Naive B cell (primary cell): ENCODE data around the gene PTK6. TPM values are rescaled to one million over a fixed set of nuclear protein-coding genes. Genes with fewer than 3 reads are reported as not detected.

Experiments used
- ATAC-seq, 2 donors: fragments of 150-1000 bp; cut with Tn5 transposase; 2 replicates each; pipeline ENCODE4 v1.10.0; 2021; ENCODE audit warnings: low read depth in 2 of 2, mild to moderate bottlenecking in 2 of 2, moderate library complexity in 2 of 2
- DNase-seq: peaks from one replicate; pipeline ENCODE4 v3.0.0; 2022
- H3K27ac Mint-ChIP-seq, 6 donors: one replicate each; pipeline ENCODE4 v1.8.0; 2020 to 2022; ENCODE audit warnings: mild to moderate bottlenecking in 6 of 6, mixed read lengths in 6 of 6, moderate library complexity in 5 of 6, inconsistent platforms in 2 of 6
- H3K27me3 Mint-ChIP-seq, 3 donors: one replicate each; pipeline ENCODE4 v1.8.0; 2021 to 2022; ENCODE audit warnings: mixed read lengths in 3 of 3, mild to moderate bottlenecking in 1 of 3
- H3K36me3 Mint-ChIP-seq, 2 donors: one replicate each; pipeline ENCODE4 v1.8.0; 2020 to 2022; ENCODE audit warnings: mixed read lengths in 2 of 2, inconsistent platforms in 1 of 2, mild to moderate bottlenecking in 1 of 2
- H3K4me1 Mint-ChIP-seq, 3 donors: one replicate each; pipeline ENCODE4 v1.8.0; 2020 to 2022; ENCODE audit warnings: mixed read lengths in 3 of 3, inconsistent platforms in 1 of 3, mild to moderate bottlenecking in 1 of 3, moderate library complexity in 1 of 3
- H3K4me3 Mint-ChIP-seq, 8 donors: one replicate each; pipeline ENCODE4 v1.8.0; 2020 to 2022; ENCODE audit warnings: mild to moderate bottlenecking in 8 of 8, mixed read lengths in 8 of 8, moderate library complexity in 8 of 8, inconsistent platforms in 2 of 8
- H3K9me3 Mint-ChIP-seq, 7 donors: one replicate each; pipeline ENCODE4 v1.8.0; 2020 to 2022; ENCODE audit warnings: mixed read lengths in 7 of 7, mild to moderate bottlenecking in 5 of 7, inconsistent platforms in 2 of 7, moderate library complexity in 1 of 7
- polyA plus RNA-seq, 6 donors: library from polyadenylated mRNA; unstranded; fragments of 300-500 nt; fragmentation: Illumina TruSeq; gene quantifications; one replicate each; pipeline ENCODE4 v1.2.3, GENCODE V29; 2021; ENCODE audit warnings: low read depth in 6 of 6

The PTK6 gene
- polyA plus RNA-seq, 6 donors from 2014 or later = 0.10 to 1.3 (median 0.51) TPM

DNA sequence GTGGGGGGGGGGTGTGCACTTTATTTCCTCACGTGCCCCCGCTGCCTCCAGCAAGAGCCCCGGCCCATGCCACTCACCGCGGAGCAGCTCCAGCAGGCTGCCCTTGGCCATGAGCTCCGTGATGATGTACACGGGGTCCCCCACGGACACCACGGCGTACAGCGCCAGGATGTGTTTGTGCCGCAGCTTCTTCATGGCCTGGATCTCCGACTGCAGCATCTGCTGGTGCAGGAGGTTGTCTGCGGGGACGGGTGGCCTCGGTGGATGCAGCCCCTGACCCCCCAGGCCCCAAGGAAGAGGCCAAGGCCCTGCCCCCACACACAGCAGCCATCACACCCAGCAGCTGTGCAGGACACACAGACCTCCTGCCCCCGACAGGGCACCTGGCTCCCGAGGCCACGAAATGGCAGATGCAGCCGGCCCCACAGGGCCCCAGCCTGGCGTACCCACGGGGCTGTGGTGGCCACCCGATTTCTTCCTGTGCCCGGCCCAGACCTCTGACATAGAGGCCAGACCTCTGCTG, 4.7 kb downstream of the PTK6 start:
- Mint-ChIP-seq H3K4me1 (peaks cover 7 to 18% (median 14%) of the 10 kb centered on the region in 3 donors), H3K9me3 (peaks cover 0 to 2% (median 0%) of the 10 kb centered on the region in 7 donors), H3K27me3 (peaks cover 0 to 7% (median 0%) of the 10 kb centered on the region in 3 donors), H3K36me3 (no peaks in the 10 kb centered on the region), H3K4me3 (peak overlapping the region in 1 of 8 donors; percentile 2), H3K27ac (peak overlapping the region in 3 of 6 donors; percentile 9 to 39 (median 32))
- no peak for ATAC-seq
- DNase-seq = no peak

DNA sequence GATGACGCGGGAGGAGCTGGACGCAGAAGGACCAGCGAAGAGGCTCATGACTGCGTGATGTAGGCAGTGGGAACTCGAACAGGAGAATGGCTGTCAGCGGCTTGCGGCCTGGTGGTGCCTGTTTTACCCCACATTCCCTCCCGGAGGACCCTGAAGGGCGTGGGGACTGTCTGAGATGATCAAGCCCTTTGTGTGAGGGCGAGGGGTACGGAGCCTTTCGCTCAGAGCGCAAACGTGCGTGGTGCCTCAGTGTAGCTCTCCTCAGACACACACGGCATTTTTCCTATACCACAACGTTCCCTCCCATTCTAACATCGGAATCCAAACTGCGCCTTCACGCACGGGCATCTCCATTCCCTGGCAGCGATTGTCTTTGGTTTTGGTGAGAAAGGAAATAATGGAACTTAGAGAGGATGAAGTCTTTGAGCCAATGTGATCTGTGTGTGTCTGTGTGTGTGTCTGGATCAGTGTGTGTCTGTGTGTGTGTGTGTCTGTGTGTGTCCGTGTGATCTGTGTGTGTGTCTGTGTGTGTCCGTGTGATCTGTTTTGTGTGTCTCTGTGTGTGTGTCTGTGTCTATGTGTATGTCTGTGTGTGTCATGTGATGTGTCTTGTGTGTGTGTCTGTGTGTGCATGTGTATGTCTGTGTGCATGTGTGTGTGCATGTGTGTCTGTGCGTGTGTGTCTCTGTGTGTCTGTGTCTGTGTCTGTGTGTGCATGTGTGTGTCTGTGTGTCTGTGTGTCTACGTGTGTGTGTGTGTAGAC, 5.3 kb downstream of the PTK6 start:
- Mint-ChIP-seq H3K9me3 (peaks cover 0 to 2% (median 0%) of the 10 kb centered on the region in 7 donors), H3K36me3 (no peaks in the 10 kb centered on the region), H3K4me1 (peaks cover 10 to 17% (median 13%) of the 10 kb centered on the region in 3 donors), H3K4me3 (peak overlapping the region in 1 of 8 donors; percentile 2), H3K27me3 (peaks cover 0 to 7% (median 0%) of the 10 kb centered on the region in 3 donors), H3K27ac (peak overlapping the region in 4 of 6 donors; percentile 2 to 92 (median 33))
- ATAC-seq (no peak), DNase-seq (no peak)

DNA sequence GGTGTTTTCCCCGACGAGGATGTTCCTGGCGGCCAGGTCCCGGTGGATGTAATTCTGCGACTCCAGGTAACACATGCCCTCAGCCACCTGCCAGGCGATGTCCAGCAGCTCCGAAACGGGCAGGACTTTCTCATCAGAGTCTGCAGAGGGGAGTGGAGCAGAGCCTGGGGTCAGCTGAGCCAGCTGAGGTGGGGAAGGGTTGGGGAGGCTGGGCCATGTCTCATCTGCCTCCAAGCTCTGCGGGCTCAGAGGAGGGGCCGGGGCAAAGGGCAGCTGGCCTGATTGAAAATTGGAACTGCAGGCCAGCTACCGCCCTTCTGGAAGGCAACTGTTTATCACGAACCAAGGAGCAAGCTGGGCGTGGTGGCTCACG, 6.4 kb downstream of the PTK6 start:
- Mint-ChIP-seq H3K27me3 (peaks cover 0 to 7% (median 0%) of the 10 kb centered on the region in 3 donors), H3K9me3 (peaks cover 0 to 2% (median 0%) of the 10 kb centered on the region in 7 donors), H3K36me3 (no peaks in the 10 kb centered on the region), H3K4me3 (no peak overlapping the region), H3K27ac (peak overlapping the region in 1 of 6 donors; percentile 28), H3K4me1 (peaks cover 9 to 15% (median 13%) of the 10 kb centered on the region in 3 donors)
- no peak for ATAC-seq
- DNase-seq = no peak

DNA sequence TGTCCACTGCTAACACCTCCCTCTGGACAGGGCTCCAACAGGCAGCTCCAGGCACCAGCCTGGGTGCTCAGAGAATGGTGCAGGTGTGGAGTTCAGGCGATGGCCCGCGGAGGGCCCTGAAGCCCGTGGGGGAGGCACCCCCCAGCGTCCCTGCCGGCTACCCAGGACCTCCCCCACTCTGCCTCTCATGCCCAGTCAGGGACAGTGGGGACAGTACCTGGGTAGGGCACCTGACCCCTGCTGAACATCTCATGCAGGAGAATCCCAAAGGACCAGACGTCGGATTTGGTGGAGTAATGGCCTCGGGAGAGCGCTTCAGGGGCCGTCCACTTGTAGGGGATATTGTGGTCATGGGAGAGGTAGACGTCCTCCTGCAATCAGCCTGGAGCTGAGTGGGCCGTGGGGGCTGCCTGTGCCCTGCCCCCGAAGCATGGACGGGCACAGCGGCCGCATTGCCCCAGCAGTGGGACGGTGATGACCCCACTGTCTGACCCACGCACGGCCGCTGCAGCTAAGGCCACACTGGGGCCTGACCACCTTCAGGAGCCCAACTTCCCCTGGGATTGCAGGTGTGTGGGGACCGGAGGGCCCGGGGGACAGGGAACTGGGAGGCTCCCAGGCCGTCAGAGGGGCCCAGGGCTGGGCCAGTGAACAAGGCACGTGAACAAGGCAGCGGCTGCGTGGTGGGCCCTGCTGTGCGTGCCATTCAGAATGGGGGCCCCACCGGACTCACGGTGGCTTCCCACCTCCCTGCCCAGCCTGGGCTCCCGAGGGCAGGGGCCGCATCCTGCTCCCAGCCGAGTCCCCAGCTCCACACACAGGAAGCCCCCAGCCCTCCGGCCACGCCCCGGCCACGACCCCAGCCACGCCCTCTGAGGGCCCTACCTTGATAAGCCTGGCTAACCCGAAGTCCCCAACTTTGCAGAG, 7.1 kb downstream of the PTK6 start:
- Mint-ChIP-seq H3K27me3 (peaks cover 0 to 7% (median 0%) of the 10 kb centered on the region in 3 donors), H3K27ac (no peak overlapping the region), H3K36me3 (no peaks in the 10 kb centered on the region), H3K4me1 (peaks cover 9 to 21% (median 19%) of the 10 kb centered on the region in 3 donors), H3K4me3 (no peak overlapping the region), H3K9me3 (peaks cover 0 to 2% (median 0%) of the 10 kb centered on the region in 7 donors)
- no peak for ATAC-seq
- DNase-seq = no peak

DNA sequence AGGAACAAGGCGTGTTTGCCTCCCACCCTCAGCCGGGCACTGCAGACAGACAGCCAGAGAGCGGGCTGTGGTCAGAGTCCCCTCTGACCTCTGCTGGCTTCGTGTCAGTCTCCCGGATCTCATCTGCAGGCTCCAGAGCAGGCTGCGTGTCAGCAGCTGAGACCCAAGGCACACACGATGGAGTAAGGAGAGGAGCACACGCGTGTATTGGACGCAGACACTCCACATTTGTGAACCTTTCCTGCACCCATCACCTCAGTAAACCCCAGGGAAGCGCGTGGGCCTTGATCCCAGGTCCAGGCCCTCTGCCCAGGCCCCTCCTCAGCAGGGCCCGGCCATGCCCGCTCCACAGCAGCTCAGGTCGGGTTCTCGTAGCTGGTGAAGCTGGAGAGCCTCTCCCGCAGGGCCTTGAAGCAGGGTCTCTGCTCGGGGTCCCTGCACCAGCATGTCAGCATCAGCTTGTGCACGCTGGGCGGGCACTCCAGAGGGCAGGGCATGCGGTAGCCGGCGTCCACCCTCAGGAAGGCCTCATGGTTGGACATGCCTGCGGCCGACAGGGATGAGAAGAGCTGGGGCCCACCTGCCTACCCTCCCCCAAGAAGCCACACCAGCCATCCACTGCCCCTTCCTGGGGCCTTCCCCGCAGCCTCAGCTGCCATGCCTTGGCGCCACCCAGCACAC, 7.9 kb downstream of the PTK6 start:
- Mint-ChIP-seq H3K36me3 (no peaks in the 10 kb centered on the region), H3K4me1 (peaks cover 9 to 29% (median 24%) of the 10 kb centered on the region in 3 donors), H3K9me3 (peaks cover 0 to 2% (median 0%) of the 10 kb centered on the region in 7 donors), H3K27ac (no peak overlapping the region), H3K27me3 (peaks cover 0 to 7% (median 0%) of the 10 kb centered on the region in 3 donors), H3K4me3 (no peak overlapping the region)
- no peak for ATAC-seq
- DNase-seq = no peak

DNA sequence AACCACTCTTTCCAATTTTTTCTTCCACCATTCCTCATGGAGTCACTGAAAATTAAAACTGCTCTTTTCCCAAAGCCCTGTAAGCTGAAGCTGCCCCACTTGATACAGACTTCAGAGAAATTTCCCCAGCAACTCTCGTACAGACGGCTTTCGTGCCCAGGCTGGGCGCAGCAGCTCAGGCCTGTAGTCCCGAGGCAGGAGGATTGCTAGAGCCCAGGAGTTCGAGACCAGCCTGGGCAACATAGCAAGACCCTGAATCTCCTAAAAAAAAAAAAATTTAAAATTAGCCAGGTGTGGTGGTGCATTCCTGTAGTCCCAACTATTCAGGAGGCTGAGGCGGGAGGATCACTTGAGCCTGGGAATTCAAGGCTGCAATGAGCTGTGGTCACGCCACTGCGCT, 10.0 kb downstream of the PTK6 start:
- Mint-ChIP-seq H3K27ac (peak overlapping the region in 1 of 6 donors; percentile 77), H3K4me1 (peaks cover 16 to 35% (median 33%) of the 10 kb centered on the region in 3 donors), H3K27me3 (peaks cover 0 to 6% (median 0%) of the 10 kb centered on the region in 3 donors), H3K9me3 (peaks cover 0 to 7% (median 2%) of the 10 kb centered on the region in 7 donors), H3K36me3 (peaks cover 6 to 15% of the 10 kb centered on the region in 2 donors), H3K4me3 (peak overlapping the region in 4 of 8 donors; percentile 3 to 51 (median 39))
- DNase-seq (no peak), ATAC-seq (no peak)

DNA sequence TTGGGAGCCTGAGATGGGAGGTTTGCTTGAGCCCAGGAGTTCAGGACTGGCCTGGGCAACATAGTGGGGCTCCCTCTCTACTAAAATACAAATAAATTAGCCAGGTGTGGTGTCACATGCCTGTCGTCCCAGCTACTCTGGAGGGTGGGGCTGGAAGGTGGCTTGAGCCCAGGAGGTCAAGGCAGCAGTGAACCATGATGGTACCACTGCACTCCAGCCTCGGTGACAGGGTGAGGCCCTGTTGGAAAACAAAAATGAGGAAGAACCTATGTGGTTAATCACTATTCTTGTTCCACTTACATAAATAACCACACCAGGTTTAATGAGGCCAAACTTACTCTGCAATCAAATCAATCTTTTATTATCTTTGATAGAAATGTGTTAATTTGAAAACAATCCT, 11.2 kb downstream of the PTK6 start:
- Mint-ChIP-seq H3K4me3 (peak overlapping the region in 2 of 8 donors; percentile 37 to 70), H3K27ac (peak overlapping the region in 1 of 6 donors; percentile 65)
- no peak for DNase-seq

DNA sequence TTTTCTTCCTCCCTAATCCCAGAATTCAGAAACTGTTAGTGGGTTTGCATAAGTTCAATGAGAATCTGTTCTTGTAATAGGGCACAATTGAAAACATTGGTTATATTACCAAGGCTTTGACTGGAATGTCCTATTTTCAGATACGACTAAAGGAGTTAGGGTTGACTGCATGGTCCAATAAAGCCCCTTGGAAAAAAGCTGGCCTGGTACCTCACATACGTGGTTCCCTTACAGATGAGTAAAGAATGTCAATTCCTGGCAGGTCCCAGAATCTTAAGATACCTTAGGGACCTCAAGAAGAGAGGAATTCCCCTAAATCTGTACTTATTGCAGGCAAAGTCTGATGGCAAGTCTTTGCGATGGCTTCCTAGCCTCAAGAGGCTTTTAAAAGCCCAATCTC, 12.0 kb downstream of the PTK6 start:
- ATAC-seq (no peak), DNase-seq (no peak)
- H3K9me3 Mint-ChIP-seq = peaks cover 0 to 7% (median 2%) of the 10 kb centered on the region in 7 donors
- peaks cover 6 to 15% of the 10 kb centered on the region in 2 donors for H3K36me3 Mint-ChIP-seq
- H3K27me3 Mint-ChIP-seq = no peaks in the 10 kb centered on the region
- H3K27ac Mint-ChIP-seq = peak overlapping the region in 3 of 6 donors; percentile 41 to 74 (median 65)
- peak overlapping the region in 5 of 8 donors; percentile 15 to 77 (median 29) for H3K4me3 Mint-ChIP-seq
- H3K4me1 Mint-ChIP-seq = peaks cover 12 to 41% (median 39%) of the 10 kb centered on the region in 3 donors

More for the DNA sequence above, 11.2 kb downstream of the PTK6 start:
- H3K36me3 Mint-ChIP-seq = peaks cover 6 to 15% of the 10 kb centered on the region in 2 donors
- peaks cover 0 to 7% (median 2%) of the 10 kb centered on the region in 7 donors for H3K9me3 Mint-ChIP-seq
- H3K4me1 Mint-ChIP-seq = peaks cover 12 to 41% (median 39%) of the 10 kb centered on the region in 3 donors
- ATAC-seq = peak; percentile 22 to 49
- no peaks in the 10 kb centered on the region for H3K27me3 Mint-ChIP-seq

DNA sequence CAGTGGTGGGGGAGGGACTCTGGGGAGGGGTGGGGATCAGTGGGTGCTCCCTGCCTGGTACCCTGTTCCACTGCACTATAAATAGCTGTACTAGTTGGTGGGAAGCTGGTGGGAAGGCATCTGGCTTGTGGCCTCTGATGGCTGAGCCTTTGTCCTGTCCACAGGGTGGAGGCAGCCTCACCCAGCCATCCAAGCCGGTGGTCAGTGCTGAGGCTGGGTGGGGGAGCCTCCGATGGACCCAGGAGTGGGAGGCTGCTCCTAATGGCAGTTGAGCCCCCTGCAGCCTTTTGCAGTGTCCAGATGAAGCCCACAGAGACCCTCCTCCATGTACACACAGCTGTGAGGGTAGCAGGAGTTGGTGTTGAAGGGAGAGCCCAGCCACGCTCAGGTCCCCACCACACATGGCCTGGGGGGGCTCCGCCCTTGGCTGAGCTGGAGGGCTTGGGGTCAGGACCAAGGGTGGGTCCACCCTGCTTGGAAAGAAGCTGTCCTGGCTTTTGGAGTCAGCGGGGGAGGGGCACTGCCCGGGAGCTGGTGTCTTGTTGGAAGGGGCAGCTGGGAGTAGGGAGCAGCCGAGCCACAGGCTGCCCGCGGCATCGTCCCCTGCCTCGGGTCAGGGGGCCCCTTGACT, 14.1 kb downstream of the PTK6 start:
- peaks cover 0 to 7% (median 2%) of the 10 kb centered on the region in 7 donors for H3K9me3 Mint-ChIP-seq
- H3K4me1 Mint-ChIP-seq = peaks cover 12 to 46% (median 45%) of the 10 kb centered on the region in 3 donors
- peaks cover 0 to 4% (median 2%) of the 10 kb centered on the region in 3 donors for H3K27me3 Mint-ChIP-seq
- peak overlapping the region in 4 of 8 donors; percentile 68 to 89 (median 77) for H3K4me3 Mint-ChIP-seq
- H3K27ac Mint-ChIP-seq = peak overlapping the region in 2 of 6 donors; percentile 24 to 85
- DNase-seq (no peak), ATAC-seq (no peak)
- peaks cover 6 to 15% of the 10 kb centered on the region in 2 donors for H3K36me3 Mint-ChIP-seq

DNA sequence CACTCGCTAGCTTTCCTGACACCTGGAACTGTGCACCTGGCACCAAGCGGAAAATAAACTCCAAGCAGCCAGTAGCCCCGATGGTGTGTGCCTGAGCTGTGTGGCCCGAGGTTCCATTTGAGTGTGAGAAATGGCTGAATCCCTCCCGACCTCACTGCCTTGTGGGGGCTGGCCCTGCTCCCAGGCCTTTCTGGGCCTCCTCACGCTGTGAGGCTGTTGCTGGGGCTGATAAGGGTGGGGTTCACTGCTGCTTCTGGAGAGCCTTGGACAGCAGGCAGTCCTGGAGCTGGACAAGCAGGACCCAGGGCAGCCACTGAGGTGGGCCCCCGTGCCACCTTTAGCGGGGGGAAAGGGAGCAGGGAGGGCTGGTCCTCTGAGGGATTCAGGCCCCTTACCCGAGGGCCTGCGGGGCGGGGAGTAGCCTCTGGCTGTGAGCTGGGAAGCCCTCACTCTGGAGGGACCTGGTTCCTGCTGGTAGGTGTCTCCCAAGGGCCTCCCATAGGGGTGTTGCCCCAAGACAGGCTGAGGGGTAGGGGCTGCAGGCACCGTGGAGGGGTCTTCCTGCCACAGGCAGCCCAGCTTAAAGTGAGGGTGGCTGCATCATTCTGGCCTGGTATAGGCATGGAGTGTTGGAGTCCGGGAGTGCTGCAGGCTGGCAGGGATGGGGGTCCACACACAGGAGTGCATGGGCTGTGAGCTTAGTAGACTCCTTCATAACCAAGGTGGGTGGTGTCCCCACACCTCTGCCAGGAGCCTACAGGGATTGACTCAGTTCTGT, 14.9 kb downstream of the PTK6 start:
- Mint-ChIP-seq H3K36me3 (peaks cover 6 to 15% of the 10 kb centered on the region in 2 donors), H3K4me1 (peaks cover 12 to 46% (median 45%) of the 10 kb centered on the region in 3 donors), H3K27me3 (peaks cover 0 to 9% (median 6%) of the 10 kb centered on the region in 3 donors), H3K4me3 (peak overlapping the region; percentile 54 to 89 (median 76)), H3K27ac (peak overlapping the region in 3 of 6 donors; percentile 77 to 94 (median 85)), H3K9me3 (peaks cover 0 to 7% (median 2%) of the 10 kb centered on the region in 7 donors)
- DNase-seq (no peak), ATAC-seq (no peak)

DNA sequence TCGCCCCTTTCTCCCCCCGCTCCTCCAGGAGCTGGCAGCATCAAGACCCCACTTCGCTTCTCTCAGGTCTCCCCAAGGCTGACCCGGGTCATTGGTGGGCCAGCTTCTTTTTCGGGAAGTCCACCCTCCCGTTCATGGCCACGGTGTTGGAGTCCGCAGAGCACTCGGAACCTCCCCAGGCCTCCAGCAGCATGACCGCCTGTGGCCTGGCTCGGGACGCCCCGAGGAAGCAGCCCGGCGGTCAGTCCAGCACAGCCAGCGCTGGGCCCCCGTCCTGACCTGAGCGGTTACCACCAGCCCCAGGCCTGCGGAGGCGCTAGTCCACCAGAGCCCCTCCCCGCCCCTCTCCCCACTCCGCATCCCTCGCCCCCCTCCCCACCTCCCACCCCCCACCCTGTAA, 15.6 kb downstream of the PTK6 start:
- Mint-ChIP-seq H3K9me3 (peaks cover 0 to 7% (median 2%) of the 10 kb centered on the region in 7 donors), H3K27ac (peak overlapping the region in 2 of 6 donors; percentile 56 to 79), H3K4me1 (peaks cover 8 to 41% (median 39%) of the 10 kb centered on the region in 3 donors), H3K27me3 (peaks cover 0 to 9% (median 6%) of the 10 kb centered on the region in 3 donors), H3K4me3 (peak overlapping the region; percentile 74 to 93 (median 86)), H3K36me3 (peaks cover 6 to 15% of the 10 kb centered on the region in 2 donors)
- ATAC-seq = no peak
- no peak for DNase-seq
